OCI-LY1 (cell line): ENCODE data around the gene HPSE2.

ENCODE experiments used
- EZH2 ChIP-seq: fragments of 200-600 bp; sonication (generic), shearing (Covaris generic); IDR thresholded peaks from 2 replicates; pipeline ENCODE4 v1.8.0; 2017; ENCODE audit warnings: borderline replicate concordance, mixed run types, mild to moderate bottlenecking, antibody characterized with exemption, low read length, moderate library complexity, mixed read lengths
- TF ChIP-seq, protein P1 (sequence below): fragments of 200-600 bp; sonication (generic), shearing (Covaris generic); IDR thresholded peaks from 2 replicates; pipeline ENCODE4 v1.5.1; 2017; ENCODE audit warnings: mild to moderate bottlenecking, antibody characterized with exemption, low read length, moderate library complexity, mixed read lengths

- TF ChIP-seq, protein P1, sequence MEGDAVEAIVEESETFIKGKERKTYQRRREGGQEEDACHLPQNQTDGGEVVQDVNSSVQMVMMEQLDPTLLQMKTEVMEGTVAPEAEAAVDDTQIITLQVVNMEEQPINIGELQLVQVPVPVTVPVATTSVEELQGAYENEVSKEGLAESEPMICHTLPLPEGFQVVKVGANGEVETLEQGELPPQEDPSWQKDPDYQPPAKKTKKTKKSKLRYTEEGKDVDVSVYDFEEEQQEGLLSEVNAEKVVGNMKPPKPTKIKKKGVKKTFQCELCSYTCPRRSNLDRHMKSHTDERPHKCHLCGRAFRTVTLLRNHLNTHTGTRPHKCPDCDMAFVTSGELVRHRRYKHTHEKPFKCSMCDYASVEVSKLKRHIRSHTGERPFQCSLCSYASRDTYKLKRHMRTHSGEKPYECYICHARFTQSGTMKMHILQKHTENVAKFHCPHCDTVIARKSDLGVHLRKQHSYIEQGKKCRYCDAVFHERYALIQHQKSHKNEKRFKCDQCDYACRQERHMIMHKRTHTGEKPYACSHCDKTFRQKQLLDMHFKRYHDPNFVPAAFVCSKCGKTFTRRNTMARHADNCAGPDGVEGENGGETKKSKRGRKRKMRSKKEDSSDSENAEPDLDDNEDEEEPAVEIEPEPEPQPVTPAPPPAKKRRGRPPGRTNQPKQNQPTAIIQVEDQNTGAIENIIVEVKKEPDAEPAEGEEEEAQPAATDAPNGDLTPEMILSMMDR, result no peak
- TF ChIP-seq EZH2, result no peak
These were observed 612.5 kb downstream of the HPSE2 start for GRCh38 chr10:98623176-98623575.
